Omental fat pad (tissue), 4 donors: ENCODE data around the gene PLPPR3. TPM values are rescaled to one million over a fixed set of nuclear protein-coding genes. Genes with fewer than 3 reads are reported as not detected.

Source experiments
- ATAC-seq: fragments of 150-250 bp; one replicate; pipeline ENCODE4 v1.9.1; 2016; ENCODE audit warnings: mild to moderate bottlenecking, moderate library complexity; ENCODE audit not compliant: low FRiP score
- DNase-seq: peaks from one replicate; pipeline ENCODE4 v3.0.0-alpha.2; 2019; ENCODE audit warnings: low spot score
- total RNA-seq, 4 donors: library from RNA; depleted of rRNA; stranded (reverse); fragments of >200 nt; gene quantifications; one replicate each; pipeline ENCODE4 v1.1.0, GENCODE V29; 2016
- TF ChIP-seq, protein P1 (sequence below), 3 donors: fragments of 450-650 bp; IDR thresholded peaks; one replicate each; pipeline ENCODE4 v1.5.1; 2016 to 2017; ENCODE audit warnings: antibody characterized with exemption in 3 of 3, mild to moderate bottlenecking in 3 of 3, moderate library complexity in 2 of 3

PLPPR3 gene
- total RNA-seq, 4 donors from 2014 or later, result not detected

DNA sequence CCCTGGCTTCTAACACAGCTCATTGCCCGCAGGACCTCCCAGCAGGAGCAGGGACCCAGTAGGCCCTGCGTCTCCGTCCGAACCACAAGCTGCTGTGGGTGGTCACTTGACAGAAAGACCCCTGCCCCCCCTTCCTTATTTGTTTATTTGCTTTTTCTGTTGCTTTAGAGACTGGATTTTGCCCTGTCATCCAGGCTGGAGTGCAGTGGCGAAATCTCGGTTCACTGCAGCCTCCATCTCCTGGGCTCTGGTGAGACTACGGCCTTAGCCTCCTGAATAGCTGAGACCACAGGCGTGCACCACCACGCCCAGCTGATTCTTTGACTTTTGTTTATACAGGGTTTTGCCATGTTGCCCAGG, 32.1 kb downstream of the PLPPR3 start:
- TF ChIP-seq, protein P1, sequence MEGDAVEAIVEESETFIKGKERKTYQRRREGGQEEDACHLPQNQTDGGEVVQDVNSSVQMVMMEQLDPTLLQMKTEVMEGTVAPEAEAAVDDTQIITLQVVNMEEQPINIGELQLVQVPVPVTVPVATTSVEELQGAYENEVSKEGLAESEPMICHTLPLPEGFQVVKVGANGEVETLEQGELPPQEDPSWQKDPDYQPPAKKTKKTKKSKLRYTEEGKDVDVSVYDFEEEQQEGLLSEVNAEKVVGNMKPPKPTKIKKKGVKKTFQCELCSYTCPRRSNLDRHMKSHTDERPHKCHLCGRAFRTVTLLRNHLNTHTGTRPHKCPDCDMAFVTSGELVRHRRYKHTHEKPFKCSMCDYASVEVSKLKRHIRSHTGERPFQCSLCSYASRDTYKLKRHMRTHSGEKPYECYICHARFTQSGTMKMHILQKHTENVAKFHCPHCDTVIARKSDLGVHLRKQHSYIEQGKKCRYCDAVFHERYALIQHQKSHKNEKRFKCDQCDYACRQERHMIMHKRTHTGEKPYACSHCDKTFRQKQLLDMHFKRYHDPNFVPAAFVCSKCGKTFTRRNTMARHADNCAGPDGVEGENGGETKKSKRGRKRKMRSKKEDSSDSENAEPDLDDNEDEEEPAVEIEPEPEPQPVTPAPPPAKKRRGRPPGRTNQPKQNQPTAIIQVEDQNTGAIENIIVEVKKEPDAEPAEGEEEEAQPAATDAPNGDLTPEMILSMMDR (IDR thresholded peaks at IDR 0.05), result no peak
- DNase-seq (no peak), ATAC-seq (no peak)

DNA sequence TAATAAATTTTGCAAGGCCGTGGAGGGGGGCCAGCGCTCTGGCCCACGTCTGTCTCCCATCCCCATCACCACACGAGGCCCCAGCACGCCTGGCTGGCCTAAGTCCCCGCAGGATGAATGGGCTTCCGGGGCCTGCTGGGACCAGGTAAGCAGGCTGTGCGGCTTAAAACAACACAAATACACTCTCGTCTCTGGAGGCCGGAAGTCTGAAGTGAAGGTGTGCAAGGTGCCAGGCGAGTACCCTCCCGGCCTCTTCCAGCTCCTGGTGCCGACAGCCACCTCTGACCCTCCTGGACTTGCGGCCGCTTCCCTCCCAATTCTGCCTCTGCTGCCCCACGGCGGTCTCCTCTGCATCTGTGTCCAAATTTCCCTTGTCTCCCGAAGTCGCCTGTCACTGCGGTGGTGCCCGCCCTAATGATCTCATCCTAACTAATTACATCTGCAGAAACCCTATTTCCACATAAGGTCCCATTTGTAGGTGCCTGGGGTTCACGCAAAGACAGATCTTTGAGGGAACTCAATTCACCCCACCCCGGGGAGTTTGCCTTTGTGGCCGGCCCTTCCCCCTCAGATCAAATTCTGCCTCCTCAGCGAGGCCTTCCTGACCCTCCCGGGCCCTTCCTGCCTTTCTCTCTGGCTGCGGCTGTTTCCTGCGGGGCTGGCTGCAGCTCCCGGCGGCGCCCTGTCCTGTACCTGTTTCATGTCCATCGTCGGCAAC, 32.6 kb downstream of the PLPPR3 start:
- DNase-seq, result no peak
- no peak for ATAC-seq
- TF ChIP-seq, protein P1 (IDR thresholded peaks at IDR 0.05), result no peak

- TF ChIP-seq, protein P1 (IDR thresholded peaks at IDR 0.05), result no peak
- ATAC-seq (no peak), DNase-seq (no peak)
Observed at GRCh38 chr19:788686-788982, 33.1 kb downstream of the PLPPR3 start.

DNA sequence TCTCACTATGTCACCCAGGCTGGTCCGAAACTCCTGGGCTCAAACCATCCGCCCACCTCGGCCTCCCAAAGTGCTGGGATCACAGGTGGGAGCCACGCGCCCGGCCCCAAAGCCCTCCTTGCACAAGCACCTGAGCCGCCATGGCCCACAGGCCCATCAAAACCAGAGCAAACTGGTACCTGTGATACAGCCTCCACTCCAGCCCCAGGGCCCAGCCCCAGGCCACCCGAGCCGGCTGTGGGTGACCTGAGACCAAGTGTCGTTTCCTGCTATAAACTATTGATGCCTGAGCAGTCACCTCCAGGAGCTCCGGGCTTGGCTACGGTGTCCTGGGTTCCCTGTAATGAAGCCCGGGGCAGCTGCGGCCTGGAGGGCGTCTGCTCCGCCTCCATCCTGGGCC, 34.2 kb downstream of the PLPPR3 start:
- DNase-seq, result no peak
- TF ChIP-seq, protein P1 (IDR thresholded peaks at IDR 0.05), result no peak
- no peak for ATAC-seq

- TF ChIP-seq, protein P1 (IDR thresholded peaks at IDR 0.05), result no peak
- DNase-seq (no peak), ATAC-seq (no peak)
Observed at GRCh38 chr19:784541-784940, 37.2 kb downstream of the PLPPR3 start.

DNA sequence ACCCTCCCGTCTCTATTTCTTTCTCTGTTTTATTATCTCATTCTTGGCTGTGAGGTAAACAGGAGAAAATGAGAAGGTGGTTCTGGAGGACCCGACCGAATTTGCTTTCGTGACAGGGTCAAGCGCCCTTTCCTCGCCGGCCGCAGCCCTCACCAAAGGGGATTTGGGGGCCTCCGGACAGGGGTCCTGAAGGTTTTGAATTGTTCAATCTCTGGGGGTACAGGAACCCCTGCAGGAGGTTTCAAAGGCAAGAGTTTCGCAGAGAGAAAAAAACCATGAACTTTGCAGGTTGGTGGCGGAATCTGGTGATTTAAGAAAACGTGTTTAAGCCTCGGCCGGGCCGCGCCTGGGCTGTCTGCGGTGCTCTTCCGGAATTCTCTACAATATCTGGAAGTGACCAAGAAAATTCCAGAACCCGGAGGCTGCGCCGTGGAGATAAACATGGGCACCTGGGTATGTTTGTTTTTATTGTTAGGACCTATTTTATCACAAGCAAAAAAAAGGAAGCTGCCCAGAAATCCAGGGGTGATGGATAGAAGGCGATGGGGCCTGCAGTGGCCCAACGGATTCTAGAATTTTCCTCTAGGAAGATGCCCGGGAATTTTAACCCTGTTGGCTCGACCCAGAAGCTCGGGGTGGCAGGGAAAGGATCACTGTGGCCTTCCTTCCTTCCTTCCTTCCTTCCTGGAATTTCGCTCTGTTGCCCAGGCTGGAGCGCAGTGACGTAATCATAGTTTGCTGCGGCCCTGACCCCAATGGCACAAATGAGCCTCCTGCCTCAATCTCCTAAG, 38.7 kb downstream of the PLPPR3 start:
- TF ChIP-seq, protein P1 (IDR thresholded peaks at IDR 0.05), result no peak
- ATAC-seq (no peak), DNase-seq (no peak)
